GM12864 (cell line): Measurements from ENCODE around the gene DMRT1.
A peak's percentile ranks its signal among the peaks of the same experiment; 100 is the strongest.

Experiments
- DNase-seq: peaks from one replicate; pipeline ENCODE4 v3.0.0-alpha.2; 2011; ENCODE audit warnings: low read depth
- H3K4me3 ChIP-seq: 2 replicates; pipeline ENCODE4 v1.5.1; 2011; ENCODE audit warnings: mild to moderate bottlenecking, low read depth, low read length, control low read depth
- CTCF ChIP-seq: IDR thresholded peaks from 2 replicates; pipeline ENCODE4 v1.5.1; 2011; ENCODE audit warnings: low read depth, mild to moderate bottlenecking, moderate library complexity, low read length, control low read depth, inconsistent platforms; ENCODE audit errors: missing control alignments

The DMRT1 gene

GRCh38 chr9:883011-883410 is 41.5 kb downstream of the DMRT1 start:
- H3K4me3 ChIP-seq: no peak overlapping the region
- no peak for DNase-seq
- no peak for TF ChIP-seq CTCF

- TF ChIP-seq CTCF: no peak
- H3K4me3 ChIP-seq: no peak overlapping the region
- DNase-seq: no peak
These were observed 45.4 kb downstream of the DMRT1 start for GRCh38 chr9:886886-887285.

- DNase-seq: no peak
- peak; percentile 21 for TF ChIP-seq CTCF
These were observed 50.6 kb downstream of the DMRT1 start for GRCh38 chr9:892123-892522.

DNA sequence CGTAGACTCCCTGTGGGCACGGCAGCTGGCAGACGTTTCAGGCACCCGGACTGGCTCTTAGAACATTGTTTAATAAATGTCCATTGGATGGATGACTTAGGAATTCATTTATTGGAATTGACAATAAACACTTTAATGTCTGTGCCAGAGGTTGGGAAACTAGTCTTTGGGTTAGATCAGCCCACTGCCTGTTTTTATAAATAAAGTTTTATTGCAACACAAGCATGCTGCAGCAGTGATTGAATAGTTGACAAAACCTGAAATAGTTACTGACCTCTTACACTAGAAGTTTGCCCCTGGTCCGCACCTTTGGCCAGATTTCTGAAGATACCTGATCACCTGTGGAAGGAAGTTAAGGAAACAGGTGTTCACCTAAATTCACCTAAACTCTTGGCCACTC is 51.6 kb downstream of the DMRT1 start:
- no peak overlapping the region for H3K4me3 ChIP-seq
- no peak for TF ChIP-seq CTCF
- no peak for DNase-seq

More at GRCh38 chr9:892123-892522, 50.6 kb downstream of the DMRT1 start:
- H3K4me3 ChIP-seq: no peak overlapping the region

DNA sequence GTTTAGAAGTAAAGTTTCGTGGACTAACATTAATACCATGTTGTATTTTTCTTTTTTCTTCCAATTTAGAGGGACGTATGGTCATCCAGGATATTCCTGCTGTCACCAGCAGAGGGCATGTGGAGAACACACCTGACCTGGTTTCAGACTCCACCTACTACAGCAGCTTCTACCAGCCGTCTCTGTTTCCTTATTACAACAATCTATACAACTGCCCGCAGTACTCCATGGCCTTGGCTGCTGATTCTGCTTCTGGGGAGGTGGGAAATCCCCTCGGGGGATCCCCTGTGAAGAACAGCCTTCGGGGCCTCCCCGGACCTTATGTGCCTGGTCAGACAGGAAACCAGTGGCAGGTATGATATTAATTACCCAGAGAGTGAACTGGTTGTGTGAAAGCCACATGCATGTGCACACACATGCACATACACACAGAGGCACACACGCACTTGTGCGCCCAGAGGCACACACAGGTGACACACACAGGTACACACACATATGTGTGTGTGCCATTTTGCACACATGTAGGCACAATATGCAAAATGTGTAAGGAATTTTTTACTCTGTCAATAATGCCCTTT is 52.4 kb downstream of the DMRT1 start:
- TF ChIP-seq CTCF: peak; percentile 88
- DNase-seq: peak; percentile 76
- H3K4me3 ChIP-seq: no peak overlapping the region

DNA sequence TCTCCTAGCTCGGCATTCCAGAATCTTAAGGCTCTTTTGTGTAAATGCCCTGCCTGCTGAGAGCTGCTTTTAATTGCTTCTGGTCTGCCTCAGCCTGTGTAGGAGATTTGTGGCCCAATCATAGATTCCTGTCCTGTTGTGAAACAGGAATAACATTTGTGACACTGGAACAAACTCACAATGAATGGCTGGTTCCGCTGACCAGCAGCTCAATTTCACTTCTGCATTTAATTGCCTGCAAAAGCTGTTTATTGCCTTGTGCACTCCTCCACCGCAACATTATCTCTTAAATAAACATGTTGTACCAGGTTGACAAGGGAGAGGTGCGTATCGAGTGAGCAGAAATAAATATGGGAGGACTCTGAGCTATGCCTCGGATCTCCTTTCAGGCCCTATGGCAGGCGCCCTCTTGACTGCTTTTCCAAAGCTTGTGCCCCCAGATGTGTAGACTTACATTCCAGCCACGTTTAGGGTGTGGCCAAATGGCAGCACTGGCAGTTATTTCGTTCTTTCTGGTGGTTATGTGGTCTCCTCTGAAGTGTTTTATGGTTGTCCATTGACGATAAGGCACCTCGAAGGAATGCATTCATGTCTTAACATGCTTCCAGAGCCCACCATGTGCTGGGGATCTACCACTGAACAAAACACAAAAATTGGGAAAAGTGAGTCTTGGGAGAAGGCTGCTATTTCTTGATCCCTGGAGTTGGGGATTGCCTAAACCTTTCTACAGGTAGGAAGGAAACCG is 58.1 kb downstream of the DMRT1 start:
- TF ChIP-seq CTCF: no peak
- no peak overlapping the region for H3K4me3 ChIP-seq
- DNase-seq: peak; percentile 4

DNA sequence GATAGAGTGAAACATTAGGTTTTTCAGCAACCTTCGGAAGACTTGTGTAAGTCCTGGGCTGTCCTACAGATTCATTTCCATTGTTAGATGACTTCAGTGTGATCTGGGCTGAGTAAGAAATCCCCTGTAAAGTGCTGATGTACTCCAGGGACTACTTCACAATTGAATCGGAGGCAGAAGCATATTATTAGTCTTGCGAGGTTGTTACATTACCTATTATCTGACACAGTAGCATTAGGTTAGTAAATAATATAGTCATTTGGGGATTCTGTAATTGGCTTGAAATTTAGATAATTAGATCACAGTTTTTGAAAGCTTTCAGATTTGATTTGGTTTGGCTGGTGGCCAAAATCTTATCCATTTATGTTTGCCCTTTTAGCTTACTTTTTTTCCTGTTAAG is 62.4 kb downstream of the DMRT1 start:
- TF ChIP-seq CTCF: no peak
- no peak for DNase-seq
- no peak overlapping the region for H3K4me3 ChIP-seq
